ENCODE measurements around the gene PRKCG. TPM values are rescaled to one million over a fixed set of nuclear protein-coding genes. Genes with fewer than 3 reads are reported as not detected.

Gene PRKCG
- polyA plus RNA-seq, 1 donor from 2014 or later, result not detected

GRCh38 chr19:53879140-53880081 is 2.6 kb upstream of the PRKCG start:
- H3K36me3 Mint-ChIP-seq, result peaks cover 6% of the 10 kb centered on the region
- H3K4me3 Mint-ChIP-seq, result no peak overlapping the region
- peaks cover 0 to 8% (median 0%) of the 10 kb centered on the region in 3 donors for H3K9me3 Mint-ChIP-seq
- H3K27me3 Mint-ChIP-seq, result peaks cover 16% of the 10 kb centered on the region
- H3K27ac Mint-ChIP-seq, result peak overlapping the region in 1 of 3 donors; percentile 37
- H3K4me1 Mint-ChIP-seq, result peaks cover 11 to 19% (median 16%) of the 10 kb centered on the region in 3 donors

GRCh38 chr19:53880711-53881481 is 1.1 kb upstream of the PRKCG start:
- peaks cover 10 to 15% (median 14%) of the 10 kb centered on the region in 3 donors for H3K4me1 Mint-ChIP-seq
- peaks cover 24% of the 10 kb centered on the region for H3K27me3 Mint-ChIP-seq
- peaks cover 0 to 6% (median 0%) of the 10 kb centered on the region in 3 donors for H3K9me3 Mint-ChIP-seq
- H3K36me3 Mint-ChIP-seq, result peaks cover 1% of the 10 kb centered on the region
- H3K27ac Mint-ChIP-seq, result no peak overlapping the region
- H3K4me3 Mint-ChIP-seq, result no peak overlapping the region

- peak overlapping the region in 2 of 4 donors; percentile 12 to 84 for H3K4me3 Mint-ChIP-seq
- H3K4me1 Mint-ChIP-seq, result peaks cover 6 to 7% (median 7%) of the 10 kb centered on the region in 3 donors
- no peaks in the 10 kb centered on the region for H3K36me3 Mint-ChIP-seq
- peaks cover 0 to 6% (median 0%) of the 10 kb centered on the region in 3 donors for H3K9me3 Mint-ChIP-seq
- H3K27ac Mint-ChIP-seq, result no peak overlapping the region
- peaks cover 30% of the 10 kb centered on the region for H3K27me3 Mint-ChIP-seq
Measured at GRCh38 chr19:53882391-53883050, 524 bp downstream of the PRKCG start.

- Mint-ChIP-seq H3K4me3 (peak overlapping the region in 2 of 4 donors; percentile 6 to 60), H3K4me1 (peaks cover 3 to 6% (median 6%) of the 10 kb centered on the region in 3 donors), H3K27me3 (peaks cover 30% of the 10 kb centered on the region), H3K36me3 (no peaks in the 10 kb centered on the region), H3K9me3 (peaks cover 0 to 6% (median 0%) of the 10 kb centered on the region in 3 donors), H3K27ac (peak overlapping the region in 2 of 3 donors; percentile 17 to 24)
Measured at GRCh38 chr19:53883231-53883661, 1.2 kb downstream of the PRKCG start.

GRCh38 chr19:53883741-53884140 is 1.7 kb downstream of the PRKCG start:
- peaks cover 0 to 4% (median 0%) of the 10 kb centered on the region in 3 donors for H3K9me3 Mint-ChIP-seq
- peak overlapping the region; percentile 17 to 64 (median 24) for H3K27ac Mint-ChIP-seq
- H3K27me3 Mint-ChIP-seq, result peaks cover 30% of the 10 kb centered on the region

GRCh38 chr19:53884256-53884655 is 2.3 kb downstream of the PRKCG start:
- Mint-ChIP-seq H3K4me3 (peak overlapping the region in 1 of 4 donors; percentile 56), H3K36me3 (no peaks in the 10 kb centered on the region), H3K4me1 (peaks cover 3 to 4% (median 4%) of the 10 kb centered on the region in 3 donors), H3K27ac (no peak overlapping the region), H3K9me3 (peaks cover 0 to 2% (median 0%) of the 10 kb centered on the region in 3 donors), H3K27me3 (peaks cover 30% of the 10 kb centered on the region)

More at GRCh38 chr19:53883741-53884140, 1.7 kb downstream of the PRKCG start:
- Mint-ChIP-seq H3K36me3 (no peaks in the 10 kb centered on the region), H3K4me1 (peaks cover 3 to 6% (median 6%) of the 10 kb centered on the region in 3 donors), H3K4me3 (peak overlapping the region in 3 of 4 donors; percentile 9 to 73 (median 56))

GRCh38 chr19:53885036-53885435 is 3.0 kb downstream of the PRKCG start:
- peaks cover under 1% of the 10 kb centered on the region for H3K36me3 Mint-ChIP-seq
- peaks cover 33% of the 10 kb centered on the region for H3K27me3 Mint-ChIP-seq
- no peak overlapping the region for H3K27ac Mint-ChIP-seq
- H3K4me3 Mint-ChIP-seq, result no peak overlapping the region
- H3K9me3 Mint-ChIP-seq, result peaks cover 0 to 2% (median 0%) of the 10 kb centered on the region in 3 donors
- peaks cover 3 to 4% (median 4%) of the 10 kb centered on the region in 3 donors for H3K4me1 Mint-ChIP-seq

GRCh38 chr19:53892301-53892980 is 10.4 kb downstream of the PRKCG start:
- Mint-ChIP-seq H3K9me3 (no peaks in the 10 kb centered on the region), H3K27ac (peak overlapping the region in 1 of 3 donors; percentile 24), H3K36me3 (peaks cover 2% of the 10 kb centered on the region), H3K27me3 (peaks cover 24% of the 10 kb centered on the region), H3K4me3 (peak overlapping the region in 1 of 4 donors; percentile 79), H3K4me1 (peaks cover 0 to 1% (median 1%) of the 10 kb centered on the region in 3 donors)

GRCh38 chr19:53892981-53893325 is 11.0 kb downstream of the PRKCG start:
- peaks cover 0 to 2% (median 1%) of the 10 kb centered on the region in 3 donors for H3K4me1 Mint-ChIP-seq
- H3K4me3 Mint-ChIP-seq, result peak overlapping the region in 1 of 4 donors; percentile 79
- H3K36me3 Mint-ChIP-seq, result peaks cover 2% of the 10 kb centered on the region
- H3K27ac Mint-ChIP-seq, result no peak overlapping the region
- H3K27me3 Mint-ChIP-seq, result peaks cover 25% of the 10 kb centered on the region
- no peaks in the 10 kb centered on the region for H3K9me3 Mint-ChIP-seq

- Mint-ChIP-seq H3K4me1 (peaks cover 0 to 6% (median 1%) of the 10 kb centered on the region in 3 donors), H3K27ac (no peak overlapping the region), H3K27me3 (peaks cover 30% of the 10 kb centered on the region), H3K9me3 (peaks cover 0 to 5% (median 2%) of the 10 kb centered on the region in 3 donors), H3K4me3 (no peak overlapping the region), H3K36me3 (peaks cover 2% of the 10 kb centered on the region)
Measured at GRCh38 chr19:53894707-53895106, 12.7 kb downstream of the PRKCG start.

- Mint-ChIP-seq H3K9me3 (peaks cover 0 to 5% (median 2%) of the 10 kb centered on the region in 3 donors), H3K27me3 (peaks cover 27% of the 10 kb centered on the region), H3K36me3 (peaks cover 2% of the 10 kb centered on the region), H3K4me3 (no peak overlapping the region), H3K27ac (no peak overlapping the region), H3K4me1 (peaks cover 0 to 6% (median 1%) of the 10 kb centered on the region in 3 donors)
Measured at GRCh38 chr19:53896682-53897081, 14.7 kb downstream of the PRKCG start.

GRCh38 chr19:53897459-53897858 is 15.5 kb downstream of the PRKCG start:
- Mint-ChIP-seq H3K27ac (no peak overlapping the region), H3K36me3 (peaks cover 2% of the 10 kb centered on the region), H3K4me3 (peak overlapping the region in 2 of 4 donors; percentile 15 to 61), H3K27me3 (peaks cover 26% of the 10 kb centered on the region), H3K4me1 (peaks cover 0 to 5% (median 1%) of the 10 kb centered on the region in 3 donors), H3K9me3 (peaks cover 0 to 5% (median 2%) of the 10 kb centered on the region in 3 donors)

- Mint-ChIP-seq H3K9me3 (peaks cover 0 to 5% (median 2%) of the 10 kb centered on the region in 3 donors), H3K36me3 (peaks cover 2% of the 10 kb centered on the region), H3K27ac (peak overlapping the region in 1 of 3 donors; percentile 69), H3K4me1 (peaks cover 0 to 5% (median 1%) of the 10 kb centered on the region in 3 donors), H3K4me3 (peak overlapping the region in 2 of 4 donors; percentile 12 to 74), H3K27me3 (peaks cover 21% of the 10 kb centered on the region)
Measured at GRCh38 chr19:53898166-53898565, 16.2 kb downstream of the PRKCG start.

Data from IgD-negative memory B cell (primary cell).